Stimulated activated CD4-positive, alpha-beta T cell treated with anti-CD3 and anti-CD28 coated beads, Interleukin-2, amount 100 ng/mL, for 4 hours (primary cell): ENCODE results near the gene NAV2.
A peak's percentile ranks its signal among the peaks of the same experiment; 100 is the strongest.
"Not testable (repeated sequence)": the region's sequence is repeated elsewhere in the genome, so short reads cannot be mapped to it uniquely, and the experiment has no call there.

ENCODE experiments used
- DNase-seq: peaks from one replicate; pipeline ENCODE4 v3.0.0-alpha.2; 2020; ENCODE audit warnings: low read depth

The NAV2 gene

DNA sequence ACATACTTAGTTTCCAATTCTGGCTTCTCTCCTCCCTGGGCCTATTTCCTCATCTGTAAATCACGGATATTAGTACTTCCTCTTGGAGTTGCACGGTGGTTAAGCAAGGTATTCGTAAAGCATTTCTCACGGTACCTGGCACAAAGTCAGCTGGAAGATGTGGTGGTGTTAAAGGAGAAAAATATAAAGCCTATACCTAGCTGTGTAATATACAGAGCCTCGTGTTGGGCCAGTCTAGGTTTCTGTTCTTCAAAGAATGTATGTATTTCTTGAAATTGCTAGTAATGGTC is 400.5 kb downstream of the NAV2 start:
- no peak for DNase-seq

DNA sequence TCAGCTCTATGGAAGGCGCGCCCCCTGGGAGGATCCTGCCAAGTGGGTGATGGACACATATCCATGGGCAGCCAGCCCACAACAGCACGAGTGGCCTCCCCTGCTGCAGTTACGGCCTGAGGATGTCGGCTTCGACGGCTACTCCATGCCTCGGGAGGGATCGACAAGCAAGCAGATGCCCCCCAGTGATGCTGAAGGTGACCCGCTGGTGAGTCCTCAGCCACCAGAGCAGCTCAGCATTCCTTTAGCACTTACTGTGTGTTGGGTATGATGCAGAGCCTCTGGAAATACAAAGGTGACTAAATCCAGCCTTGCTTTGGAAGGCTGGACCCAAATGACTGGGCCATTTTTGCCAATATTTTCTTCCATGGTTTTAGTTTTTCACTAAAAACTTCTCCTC is 402.0 kb downstream of the NAV2 start:
- DNase-seq: no peak

DNA sequence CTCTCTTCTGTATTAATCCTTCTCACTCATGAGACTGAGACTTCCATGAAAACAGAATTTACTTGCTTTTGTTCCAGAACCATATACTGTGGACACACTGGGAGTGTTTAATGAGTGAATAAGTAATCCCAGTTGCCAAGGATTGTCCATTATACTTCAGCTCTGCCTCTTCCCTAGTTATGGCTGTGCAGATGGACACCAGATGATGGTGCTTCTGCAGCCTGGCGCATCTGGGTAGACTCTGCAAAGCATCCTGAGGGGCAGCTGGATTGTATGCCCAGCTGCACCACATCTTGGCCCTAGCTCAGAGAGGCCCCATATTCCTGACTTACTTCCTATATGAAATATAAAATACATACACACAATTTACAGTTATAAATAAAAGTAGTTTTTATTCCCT is 404.2 kb downstream of the NAV2 start:
- no peak for DNase-seq

DNA sequence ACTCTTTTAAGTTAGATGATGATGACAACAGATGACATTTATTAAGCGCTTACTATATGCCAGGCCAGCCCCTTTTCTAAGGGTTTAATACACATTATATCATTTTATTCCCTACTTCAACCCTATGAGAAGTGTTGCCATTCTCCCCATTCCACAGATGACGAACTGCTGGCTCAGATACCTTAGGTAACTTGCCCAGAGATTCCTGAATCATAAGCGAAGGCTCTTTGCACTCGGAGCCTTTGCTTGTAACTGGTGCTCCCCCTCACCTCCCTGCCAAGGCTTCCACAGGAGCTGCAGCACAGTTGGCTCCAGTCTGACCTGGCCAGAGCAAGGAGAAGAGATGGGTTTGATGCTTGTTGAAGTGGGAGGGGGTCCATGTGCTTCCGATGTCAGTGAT is 404.7 kb downstream of the NAV2 start:
- no peak for DNase-seq

DNA sequence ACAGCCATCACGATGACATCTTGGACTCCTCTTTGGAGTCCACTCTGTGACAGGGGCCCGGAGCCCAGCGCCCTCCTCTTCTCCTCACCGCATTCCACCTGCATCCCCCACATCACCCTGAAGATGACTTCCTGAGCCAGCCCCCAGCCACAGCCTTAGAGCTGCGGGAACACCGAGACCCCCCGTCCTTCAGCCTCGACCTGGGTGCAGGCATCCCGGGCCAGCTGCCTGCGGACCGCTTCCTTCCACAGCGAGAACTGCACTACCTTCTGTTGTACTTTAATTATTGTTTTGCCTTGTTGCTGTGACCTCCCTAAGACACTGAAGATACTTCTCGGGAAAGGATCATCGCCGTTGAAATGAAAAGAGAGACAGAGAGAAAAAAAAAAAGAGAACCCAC is 405.6 kb downstream of the NAV2 start:
- DNase-seq: no peak

DNA sequence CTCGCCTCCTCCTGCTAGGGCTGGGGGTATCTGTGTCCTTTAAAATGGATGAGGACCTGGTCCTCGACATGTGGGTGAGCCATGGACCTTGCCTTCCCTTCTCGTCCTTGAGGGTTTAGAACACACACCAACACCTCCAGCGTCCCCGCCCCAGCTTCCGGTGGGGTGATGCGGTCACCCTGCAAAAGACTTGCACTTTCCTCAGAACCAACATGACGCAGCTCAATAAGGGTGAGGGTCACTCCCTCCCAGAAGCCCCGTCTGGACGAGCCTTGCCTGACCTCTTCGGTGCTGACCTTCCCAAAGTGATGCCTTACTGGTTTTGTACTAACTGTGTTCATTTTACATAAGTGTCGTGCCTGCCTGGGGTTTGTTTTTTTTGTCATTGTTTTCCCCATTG is 406.7 kb downstream of the NAV2 start:
- DNase-seq: no peak

DNA sequence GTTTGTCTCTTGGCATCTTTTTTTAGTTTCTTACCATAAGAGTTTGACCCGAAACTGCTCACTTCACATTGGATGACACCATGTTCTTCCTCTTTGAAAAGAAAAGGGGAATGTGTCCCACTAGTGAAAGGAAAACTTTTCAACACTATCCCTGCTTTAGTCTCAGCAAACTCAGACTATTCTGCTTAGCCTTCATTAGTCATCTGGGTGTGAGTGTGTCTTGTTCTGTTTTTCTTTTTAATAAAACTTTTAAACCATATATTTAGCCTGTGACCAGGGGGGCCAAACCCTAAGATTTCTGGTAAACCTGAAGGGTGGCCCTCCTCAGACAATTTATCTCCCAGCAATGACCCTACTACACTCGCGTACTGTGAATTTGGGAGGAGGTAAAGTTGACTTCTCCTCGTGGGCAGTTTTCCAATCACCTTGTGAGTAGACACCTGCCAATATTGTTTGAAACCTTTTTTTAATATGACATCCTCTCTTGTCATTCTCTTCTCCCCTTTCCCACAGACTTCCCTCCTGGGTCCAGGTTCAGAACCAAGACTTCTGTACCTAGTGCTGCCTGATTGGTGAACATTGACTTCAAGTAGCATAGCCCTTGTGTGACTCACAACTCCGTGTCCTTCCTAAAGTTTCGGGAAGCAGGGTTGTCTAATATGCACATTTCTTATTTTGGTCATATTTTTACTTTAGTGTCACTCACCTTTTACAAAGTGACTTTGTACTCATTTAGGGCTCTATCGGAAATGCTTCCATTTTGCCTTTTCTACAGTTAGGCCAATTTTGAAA is 407.7 kb downstream of the NAV2 start:
- DNase-seq: no peak

DNA sequence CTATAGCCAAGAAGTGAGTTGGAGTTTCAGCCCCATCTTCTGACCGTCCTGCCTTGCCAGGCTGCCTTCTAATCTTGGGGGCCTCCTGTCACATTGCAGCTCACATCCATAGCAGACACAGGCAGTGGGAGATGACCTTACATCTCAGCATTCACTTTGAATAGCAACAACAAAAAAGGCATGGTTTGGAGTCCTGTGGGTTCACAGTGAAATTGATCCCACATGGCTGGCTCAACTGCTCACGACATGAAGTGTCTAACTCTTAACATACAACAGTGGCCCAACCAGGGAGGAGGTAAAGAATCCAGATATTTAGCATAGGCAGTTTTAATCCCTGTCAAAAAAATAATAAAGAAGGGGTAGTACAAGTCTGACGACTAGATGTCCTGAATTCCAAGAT is 409.5 kb downstream of the NAV2 start:
- no peak for DNase-seq

DNA sequence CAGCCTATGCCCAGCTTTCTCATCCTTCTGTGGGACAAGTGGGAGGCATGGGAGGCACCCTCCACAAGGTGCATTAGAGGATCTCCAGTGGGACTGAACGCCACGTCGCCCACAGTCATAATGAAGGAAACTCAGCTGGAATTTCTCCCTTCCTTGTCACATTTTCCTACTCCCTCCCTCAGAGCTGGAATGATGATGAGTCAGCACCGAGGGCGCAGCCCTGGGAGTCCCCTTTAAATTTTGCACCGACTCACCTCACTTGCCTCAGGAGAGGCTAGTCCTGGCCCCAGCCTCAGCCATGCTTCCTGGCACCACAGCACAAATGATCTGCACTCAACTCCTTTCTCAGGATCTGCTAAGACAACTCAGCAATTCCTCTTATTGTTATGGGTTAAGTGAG is 413.3 kb downstream of the NAV2 start:
- DNase-seq: no peak

DNA sequence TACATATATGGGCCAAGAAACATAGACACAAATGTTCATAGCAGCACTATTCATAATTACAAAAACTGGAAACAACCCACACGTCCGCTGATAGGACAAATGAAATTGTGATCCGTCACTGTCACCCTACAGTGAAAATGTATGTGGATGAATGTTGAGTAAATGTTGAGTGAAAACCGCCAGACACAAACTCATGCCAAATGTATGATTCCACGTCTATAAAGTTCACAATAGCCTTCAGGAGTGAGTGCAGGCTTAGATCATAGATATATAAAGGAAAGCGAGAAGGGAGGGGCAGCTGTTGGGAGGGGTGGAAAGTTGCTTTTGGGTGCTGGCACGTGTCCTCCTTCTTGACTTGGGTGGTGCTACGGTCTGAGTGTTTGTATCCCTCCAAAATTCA is 414.1 kb downstream of the NAV2 start:
- no peak for DNase-seq

DNA sequence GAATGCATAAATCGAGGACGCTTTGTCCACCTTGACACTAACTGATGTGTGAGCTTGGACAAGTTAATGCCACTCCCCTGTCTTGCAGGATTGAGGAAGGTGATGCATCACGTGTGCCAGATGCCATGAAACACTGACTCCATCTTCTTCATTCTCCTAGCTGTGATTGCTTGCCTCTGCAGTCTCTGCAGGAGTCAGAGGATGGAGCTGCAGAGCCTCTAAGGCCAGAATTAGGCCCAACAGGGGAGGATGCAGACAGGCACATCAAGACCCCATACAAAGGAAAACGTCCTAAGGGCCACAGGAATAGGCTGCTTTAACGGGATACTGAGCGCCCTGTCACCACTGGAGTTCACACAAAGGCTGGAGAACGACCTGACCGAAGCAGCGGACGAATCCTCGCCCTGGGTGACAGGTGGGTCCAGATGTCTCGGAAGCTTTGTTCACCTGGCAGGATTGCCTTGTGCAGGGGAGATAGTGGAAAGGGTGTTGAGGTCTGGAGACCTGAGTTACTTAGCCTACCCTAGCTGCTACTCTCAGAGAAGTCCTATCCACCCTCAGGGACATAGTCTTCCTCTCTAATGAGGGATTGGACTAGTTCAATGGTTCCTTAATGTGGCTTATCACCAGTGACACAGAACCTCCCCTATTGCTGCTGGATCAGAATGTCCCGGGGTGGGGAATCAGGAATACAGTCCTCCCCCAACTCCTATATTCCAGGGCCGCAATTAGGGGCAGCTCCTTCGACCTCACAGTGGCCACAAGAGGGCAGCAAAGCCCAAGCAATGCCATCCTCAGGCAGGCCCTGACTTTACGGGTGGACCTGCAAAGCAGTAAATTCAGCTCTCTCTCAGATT is 415.3 kb downstream of the NAV2 start:
- peak; percentile 61 for DNase-seq

DNA sequence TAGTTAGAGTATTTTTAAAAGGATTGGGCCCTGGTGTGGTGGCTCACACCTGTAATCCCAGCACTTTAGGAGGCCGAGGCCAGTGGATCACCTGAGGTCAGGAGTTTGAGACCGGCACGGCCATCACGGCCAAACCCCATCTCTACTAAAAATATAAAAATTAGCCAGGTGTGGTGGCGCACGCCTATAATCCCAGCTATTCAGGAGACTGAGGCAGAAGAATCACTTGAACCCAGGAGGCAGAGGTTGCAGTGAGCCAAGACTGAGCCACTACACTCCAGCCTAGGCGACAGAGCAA is 415.8 kb downstream of the NAV2 start:
- not testable (repeated sequence) for DNase-seq

DNA sequence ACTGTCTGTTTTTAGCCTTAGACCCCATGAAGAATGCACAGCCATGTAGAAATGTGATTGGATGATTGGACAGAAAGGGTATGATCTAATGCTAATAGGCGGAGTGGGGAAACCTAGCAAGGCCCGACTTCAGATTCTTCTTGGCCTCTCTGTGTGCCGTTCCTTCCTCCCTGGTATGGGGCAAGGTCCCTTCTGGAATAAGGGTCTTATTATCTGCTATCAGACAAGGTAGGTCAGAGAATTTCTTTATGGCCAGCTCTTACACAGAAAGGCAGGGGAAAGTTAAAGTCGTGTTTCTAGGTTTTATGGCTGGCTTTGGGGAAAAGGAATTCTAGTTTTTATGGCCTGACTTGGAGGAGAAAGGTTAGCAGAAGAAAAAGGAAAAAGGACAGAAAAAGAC is 417.0 kb downstream of the NAV2 start:
- DNase-seq: no peak

DNA sequence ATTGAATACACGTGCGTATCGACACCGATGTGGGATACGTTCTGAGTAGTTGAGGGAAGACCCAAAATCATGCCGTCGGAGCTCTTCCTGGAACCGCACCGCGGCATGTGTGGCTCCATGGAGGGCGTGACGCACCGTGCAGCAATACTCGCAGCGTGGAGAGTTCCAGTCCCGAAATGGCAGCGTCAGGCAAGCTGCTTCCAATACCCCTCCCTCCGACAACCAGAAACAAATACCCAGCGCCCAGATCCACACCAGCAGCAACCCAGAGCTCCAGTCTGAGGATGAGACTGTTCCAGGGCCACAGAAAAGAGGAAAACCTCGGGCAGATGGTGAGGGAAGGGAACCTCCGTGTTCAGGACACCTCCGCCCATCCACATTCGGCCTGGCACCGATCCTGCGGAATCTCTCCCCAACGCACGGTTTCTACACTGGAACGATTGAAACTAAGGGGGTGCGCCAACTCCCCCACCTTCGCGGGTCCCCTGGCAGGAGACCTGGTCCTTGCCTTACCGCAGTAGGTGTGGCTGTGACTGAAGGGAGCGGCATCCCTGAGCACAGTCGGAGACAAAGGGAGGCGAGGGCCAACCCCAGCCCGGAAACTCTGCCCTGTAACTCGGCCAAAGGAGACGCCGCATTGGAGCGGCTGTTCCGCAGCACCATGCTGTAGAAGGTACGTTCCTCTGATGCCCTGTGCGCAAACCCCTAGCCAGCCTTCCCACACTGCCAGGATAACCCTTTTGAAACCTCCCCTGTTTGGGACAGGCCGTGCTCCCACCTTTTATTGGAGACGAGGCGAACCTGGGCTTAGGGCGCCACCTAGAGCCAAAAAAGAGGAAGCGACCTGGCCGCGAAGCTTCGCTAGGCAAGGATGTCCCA is 419.4 kb downstream of the NAV2 start:
- no peak for DNase-seq

DNA sequence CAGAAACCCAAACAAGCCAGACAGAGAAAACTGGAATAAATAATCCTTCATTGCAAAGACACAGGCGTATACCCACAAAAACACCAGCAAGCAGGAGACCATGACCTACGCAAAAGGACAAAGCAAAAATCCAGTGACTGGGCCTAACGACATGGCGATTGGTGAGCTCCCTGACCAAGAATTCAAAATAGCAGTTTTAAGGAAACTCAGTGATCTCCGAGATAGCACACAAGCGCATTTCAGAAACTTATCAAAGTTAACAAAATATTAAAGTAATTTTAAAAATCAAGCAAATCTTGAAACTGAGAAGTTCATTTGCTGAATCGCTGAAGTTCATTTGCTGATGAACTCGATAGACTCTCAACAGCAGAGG is 420.0 kb downstream of the NAV2 start:
- DNase-seq: no peak

DNA sequence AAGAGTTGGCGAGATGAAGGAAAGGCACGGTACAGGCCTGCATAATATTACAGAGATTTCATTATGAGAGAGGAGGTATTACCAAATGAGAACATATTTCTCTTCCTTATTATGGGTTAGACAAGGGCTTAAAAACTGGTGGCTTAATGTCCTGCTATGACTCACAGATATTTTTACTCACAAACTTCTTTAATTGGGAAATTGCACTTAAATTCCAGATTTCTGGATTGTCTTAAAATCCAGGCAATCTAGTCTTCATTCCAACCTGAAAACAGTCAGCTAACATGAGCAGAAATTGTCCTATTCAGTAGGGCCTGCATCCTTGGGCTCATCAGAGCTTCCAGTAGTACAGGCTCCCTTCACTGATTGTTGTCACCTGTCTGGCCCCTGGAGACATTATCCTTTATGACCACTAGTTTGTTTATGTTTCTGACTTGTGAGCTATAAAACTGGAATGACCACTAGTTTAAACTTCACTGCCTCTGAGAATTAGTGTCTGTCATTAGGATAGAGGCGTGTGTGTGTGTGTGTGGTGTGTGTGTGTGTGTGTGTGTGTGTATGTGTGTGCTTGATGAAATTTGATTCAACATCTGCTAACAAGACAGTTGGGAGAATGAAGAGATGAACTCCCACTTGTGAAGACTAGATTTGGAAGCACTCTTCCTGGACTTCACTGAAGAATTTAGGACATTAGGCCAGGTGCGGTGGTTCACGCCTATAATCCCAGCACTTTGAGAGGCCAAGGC is 422.5 kb downstream of the NAV2 start:
- DNase-seq: no peak

DNA sequence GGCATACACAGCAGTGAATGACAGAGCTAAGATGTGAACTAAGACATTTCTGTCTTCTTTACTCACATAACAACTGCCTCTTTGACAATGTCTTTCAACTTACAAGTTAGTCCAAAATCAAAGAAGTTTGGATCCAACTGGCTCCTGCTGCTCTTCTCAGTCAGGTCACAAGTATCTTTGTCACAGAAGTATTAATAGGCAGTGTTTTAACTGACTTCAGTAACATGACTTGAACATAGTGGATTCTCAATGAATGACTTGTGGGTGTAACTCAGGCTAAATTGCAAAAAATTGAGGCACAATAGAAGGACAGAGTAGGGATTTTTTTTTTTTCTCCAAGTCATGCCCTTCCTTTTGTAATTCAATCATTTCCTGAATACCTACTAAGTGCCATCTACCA is 425.0 kb downstream of the NAV2 start:
- DNase-seq: no peak

DNA sequence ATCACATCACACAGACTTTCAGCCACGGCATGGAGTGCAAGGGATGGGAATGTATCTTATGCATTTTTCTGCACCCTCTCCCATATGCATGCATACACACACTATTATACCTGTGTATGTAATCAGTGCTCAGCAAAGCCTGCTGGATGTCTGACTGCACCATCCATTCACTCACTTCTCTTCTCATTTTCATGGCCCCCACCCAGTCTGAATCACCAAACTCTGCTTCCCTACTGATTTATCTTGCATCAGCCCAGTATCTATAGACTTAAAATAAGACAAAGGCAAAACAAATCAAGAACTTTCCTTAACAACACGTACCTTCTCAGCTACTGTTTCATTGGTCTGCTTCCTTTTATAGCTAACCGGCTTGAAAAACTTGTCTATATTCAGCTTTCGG is 426.1 kb downstream of the NAV2 start:
- DNase-seq: no peak

DNA sequence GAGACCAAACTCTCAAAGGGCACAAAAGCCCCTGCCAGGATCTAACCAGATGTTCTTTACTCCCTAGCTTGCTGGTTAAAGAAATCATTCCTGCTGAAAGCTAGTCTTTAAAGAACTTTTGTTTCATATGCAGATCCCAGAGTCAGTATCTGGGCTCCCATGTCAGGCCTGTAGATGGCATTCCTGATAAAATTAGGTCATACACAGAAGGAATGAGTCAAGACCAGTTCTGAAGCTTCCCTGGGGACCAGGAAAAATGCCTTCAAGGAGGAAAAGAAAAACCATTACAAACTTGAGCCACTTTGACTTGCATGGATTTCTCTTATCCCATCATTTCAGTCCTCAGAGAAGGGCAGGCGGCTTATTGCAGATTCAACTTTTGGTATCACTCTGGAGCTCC is 441.7 kb downstream of the NAV2 start:
- DNase-seq: no peak

DNA sequence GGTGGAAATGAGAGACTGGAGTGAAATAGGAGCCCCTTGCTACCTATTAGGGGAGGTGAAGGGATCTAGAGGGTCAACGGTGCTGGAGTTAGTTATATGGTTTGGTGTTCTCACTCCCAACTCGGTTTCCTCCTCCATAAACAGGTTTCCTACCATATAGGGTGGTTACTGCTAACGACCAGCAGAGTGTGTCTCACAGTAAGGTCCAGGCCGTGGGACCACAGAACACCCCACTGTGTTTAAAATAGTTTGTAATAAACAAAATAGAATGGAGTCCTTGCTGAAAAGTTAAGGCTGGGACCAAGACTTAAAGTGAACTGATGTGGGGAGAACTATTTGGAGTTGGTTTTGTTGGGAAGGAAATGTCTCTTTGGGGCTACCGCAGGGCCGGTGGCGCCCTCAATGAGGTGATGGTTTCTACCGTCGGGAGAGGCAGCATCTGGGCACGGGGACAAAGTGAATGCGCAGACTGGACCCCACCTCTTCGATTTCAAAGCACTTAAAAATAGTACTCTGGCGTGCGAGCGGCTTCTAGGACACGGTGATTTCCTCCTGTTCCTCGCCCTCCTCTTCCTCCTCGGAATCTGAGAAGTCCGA is 443.1 kb downstream of the NAV2 start:
- no peak for DNase-seq

DNA sequence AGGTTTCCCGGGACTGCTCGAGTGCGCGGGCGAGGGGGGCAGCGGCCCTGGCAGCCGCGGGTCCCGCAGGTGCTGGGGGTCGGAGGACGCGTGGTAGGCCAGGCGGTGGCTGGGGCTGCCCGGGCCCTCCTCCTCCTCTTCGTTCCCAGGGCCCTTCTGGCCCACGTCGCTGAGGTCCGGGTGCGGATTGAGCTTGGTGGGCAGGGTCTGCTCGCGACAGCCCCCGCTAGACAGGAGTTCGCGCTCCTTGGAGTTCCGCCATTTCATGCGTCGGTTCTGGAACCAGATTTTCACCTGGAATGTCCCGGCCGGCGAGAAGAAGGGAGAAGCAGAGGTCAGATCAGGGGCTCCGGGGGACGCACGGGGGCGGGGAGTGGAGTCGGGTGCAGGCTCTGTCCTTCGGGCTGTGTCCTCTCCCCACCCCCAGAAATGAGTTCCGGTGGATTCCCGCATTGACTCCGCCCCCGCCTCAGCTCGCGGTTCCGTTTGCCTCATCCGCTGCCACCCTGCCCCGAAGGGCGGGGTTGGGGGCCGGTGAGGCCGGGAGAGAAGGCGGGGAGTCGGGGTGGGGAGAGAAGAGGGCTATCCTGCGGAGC is 443.7 kb downstream of the NAV2 start:
- peak; percentile 53 for DNase-seq
